CD4-positive, alpha-beta T cell treated with Interleukin-15 for 4 hours (primary cell): ENCODE data around the gene NEO1.
A peak's percentile ranks its signal among the peaks of the same experiment; 100 is the strongest.
"Not testable (repeated sequence)": the region's sequence is repeated elsewhere in the genome, so short reads cannot be mapped to it uniquely, and the experiment has no call there.

Source experiments
- DNase-seq: peaks from one replicate; pipeline ENCODE4 v3.0.0-alpha.2; 2020; ENCODE audit warnings: low spot score

The NEO1 gene

GRCh38 chr15:73210630-73211029 is 158.4 kb downstream of the NEO1 start:
- DNase-seq: no peak

GRCh38 chr15:73212424-73212823 is 160.2 kb downstream of the NEO1 start:
- DNase-seq: no peak

DNA sequence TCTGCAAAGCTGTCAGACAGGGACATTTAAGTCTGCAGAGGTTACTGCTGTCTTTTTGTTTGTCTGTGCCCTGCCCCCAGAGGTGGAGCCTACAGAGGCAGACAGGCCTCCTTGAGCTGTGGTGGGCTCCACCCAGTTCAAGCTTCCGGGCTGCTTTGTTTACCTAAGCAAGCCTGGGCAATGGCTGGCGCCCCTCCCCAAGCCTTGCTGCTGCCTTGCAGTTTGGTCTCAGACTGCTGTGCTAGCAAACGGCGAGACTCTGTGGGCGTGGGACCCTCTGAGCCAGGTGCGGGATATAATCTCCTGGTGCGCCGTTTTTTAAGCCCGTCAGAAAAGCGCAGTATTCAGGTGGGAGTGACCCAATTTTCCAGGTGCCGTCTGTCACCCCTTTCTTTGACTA is 169.2 kb downstream of the NEO1 start:
- DNase-seq: not testable (repeated sequence)

DNA sequence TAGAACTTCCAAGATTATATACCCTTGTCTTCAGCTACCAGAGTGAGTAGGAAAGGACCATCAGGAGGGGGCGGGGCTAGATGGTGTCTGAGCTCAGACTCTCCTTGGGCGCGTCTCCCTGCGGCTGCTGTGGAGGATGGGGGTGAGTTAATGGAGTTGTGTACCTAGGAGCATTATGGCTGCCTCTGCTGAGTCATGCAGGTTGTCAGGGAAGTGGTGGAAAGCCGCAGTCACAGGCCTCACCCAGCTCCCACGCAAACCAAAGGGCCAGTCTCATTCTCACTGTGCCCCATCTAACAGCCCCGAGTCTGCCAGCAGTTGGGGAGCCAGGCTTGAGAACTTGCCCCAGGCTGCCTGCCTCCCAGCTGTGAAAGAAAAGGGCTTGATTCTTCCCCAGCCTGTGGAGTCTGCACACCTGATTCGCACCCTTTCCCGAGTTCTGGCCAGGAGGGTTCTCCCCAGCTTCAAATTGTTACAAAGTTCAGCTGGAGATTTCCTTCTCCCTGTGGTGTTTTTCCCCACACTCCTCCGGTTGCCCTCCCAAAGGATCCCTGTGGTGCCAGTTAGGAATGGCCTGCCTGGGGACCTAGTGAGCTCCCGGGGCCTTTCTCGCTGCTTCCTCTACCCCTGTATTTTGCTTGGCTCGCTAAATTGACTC is 173.2 kb downstream of the NEO1 start:
- DNase-seq: peak; percentile 33

DNA sequence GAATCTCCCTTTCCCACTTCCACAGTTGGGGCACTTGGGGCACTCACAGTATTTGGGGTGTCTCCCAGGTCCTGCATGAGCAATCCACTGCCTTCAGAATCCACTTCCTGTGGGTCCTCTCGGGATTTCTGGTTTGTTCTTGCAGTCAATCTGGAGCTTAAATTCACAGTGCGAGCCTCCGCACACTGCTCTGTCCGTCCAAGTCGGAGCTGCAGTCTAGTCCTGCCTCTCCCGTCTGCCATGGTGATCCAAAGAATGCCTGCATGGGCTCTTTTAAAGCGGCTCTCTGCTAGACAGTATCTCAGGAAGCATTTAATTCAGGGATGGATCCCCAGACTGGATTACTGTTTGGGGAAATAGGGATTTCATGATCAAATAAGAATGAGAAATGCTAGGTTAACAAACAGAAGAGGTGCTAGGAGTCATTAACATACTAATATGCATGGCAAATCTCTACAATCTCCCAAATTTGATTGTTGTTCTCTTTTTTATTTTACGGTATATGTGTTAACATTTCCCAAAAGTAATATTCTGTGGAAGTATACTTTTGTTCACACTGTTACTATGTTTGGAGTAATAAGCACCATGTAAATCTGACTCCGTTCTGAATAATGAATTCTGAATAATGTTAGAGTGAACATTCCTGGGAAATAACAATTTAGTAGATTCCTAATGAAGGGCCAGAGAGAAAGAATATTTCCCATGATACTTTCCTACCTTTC is 174.0 kb downstream of the NEO1 start:
- no peak for DNase-seq

- no peak for DNase-seq
These were observed 175.3 kb downstream of the NEO1 start for GRCh38 chr15:73227433-73228056.

- DNase-seq: no peak
These were observed 175.9 kb downstream of the NEO1 start for GRCh38 chr15:73228128-73228646.

DNA sequence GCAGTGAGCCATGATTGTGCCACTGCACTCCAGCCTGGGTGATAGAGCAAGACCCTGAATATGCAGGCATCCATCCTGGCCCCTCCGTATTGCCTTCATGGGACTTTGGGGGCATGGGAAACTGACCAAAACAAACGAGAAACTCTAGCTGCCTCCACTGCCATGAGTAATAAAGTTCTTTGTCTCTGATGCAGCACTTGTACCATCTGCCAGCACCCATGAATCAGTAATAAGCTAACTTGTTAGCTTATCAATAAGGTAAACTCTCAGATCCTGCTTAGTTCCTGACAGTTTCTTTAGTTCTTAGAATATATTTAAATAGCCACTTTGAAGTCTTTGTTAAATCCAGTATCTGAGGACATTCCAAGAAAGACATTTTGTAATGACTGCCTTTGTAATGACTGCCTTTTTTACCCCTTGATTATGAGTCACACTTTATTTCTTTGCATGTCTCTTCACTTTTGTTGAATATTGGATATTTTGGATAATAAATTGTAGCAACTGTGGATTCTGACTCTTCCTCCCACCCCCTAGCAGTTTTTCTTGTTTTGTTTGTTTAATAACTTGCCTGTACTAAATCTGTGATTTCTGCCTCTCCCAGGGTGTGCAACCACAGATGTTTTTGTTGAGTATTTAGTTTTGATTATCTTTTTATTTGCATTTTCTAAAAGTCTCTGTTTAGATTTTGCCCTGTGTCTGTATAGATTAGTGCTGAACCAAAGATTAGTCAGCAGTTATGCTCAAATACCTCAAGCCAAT is 179.6 kb downstream of the NEO1 start:
- no peak for DNase-seq

- no peak for DNase-seq
These were observed 180.5 kb downstream of the NEO1 start for GRCh38 chr15:73232776-73233175.

GRCh38 chr15:73233623-73234022 is 181.4 kb downstream of the NEO1 start:
- no peak for DNase-seq

GRCh38 chr15:73237910-73238309 is 185.6 kb downstream of the NEO1 start:
- no peak for DNase-seq

- no peak for DNase-seq
These were observed 187.4 kb downstream of the NEO1 start for GRCh38 chr15:73239564-73240215.

- peak; percentile 76 for DNase-seq
These were observed 188.7 kb downstream of the NEO1 start for GRCh38 chr15:73240866-73241499.

GRCh38 chr15:73244333-73244732 is 192.1 kb downstream of the NEO1 start:
- peak; percentile 17 for DNase-seq

DNA sequence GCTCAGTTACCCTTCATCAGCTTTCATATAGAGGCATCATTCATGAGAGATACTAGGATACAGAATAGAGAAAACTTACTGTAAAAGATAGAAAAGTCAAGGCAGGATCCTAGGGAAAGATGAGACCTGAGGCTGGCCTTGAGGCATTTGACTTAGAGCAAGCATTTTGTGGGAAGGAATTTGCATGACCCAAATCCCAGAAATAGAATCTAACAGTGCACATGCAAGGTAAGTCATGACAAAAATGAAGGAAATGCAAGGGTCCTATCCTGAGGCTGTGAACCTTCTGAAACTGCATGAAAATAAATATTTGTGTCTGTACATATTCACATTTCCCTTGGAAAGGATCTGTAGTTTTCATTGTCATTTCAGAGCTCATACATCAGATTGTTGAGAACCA is 194.2 kb downstream of the NEO1 start:
- no peak for DNase-seq

GRCh38 chr15:73246898-73247297 is 194.6 kb downstream of the NEO1 start:
- DNase-seq: no peak

DNA sequence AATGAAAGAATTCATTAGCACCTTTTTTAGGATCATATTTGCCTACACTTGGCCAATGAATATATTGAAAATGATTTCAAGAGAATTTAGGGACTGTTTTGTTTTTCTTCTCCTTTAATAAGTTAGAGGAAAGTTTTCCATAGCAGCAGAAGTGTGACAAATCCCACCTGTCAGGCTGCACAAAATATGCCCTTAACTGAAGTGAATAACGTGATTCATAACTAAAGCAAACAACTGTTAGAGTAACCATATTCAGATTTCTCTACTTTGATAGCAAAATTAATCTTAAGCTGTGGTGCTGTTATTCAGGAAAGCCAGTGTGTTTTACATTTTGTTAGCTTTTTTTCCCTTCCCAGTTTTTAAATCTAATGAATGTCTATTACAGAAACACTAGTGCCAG is 195.1 kb downstream of the NEO1 start:
- no peak for DNase-seq

DNA sequence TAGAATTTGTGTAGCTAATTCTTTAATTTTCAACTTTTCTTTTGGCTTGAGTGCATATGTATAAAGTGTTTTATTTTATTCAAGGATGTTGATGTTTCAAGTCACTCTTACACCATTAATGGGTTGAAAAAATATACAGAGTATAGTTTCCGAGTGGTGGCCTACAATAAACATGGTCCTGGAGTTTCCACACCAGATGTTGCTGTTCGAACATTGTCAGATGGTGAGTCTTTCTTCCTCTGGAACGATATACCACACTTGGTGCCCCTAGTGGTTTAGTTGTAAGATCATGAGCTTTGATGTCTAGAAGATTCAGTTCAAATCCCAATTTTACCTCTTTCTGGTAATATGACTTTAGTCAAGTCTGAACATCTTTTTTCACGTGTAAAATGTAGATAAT is 197.2 kb downstream of the NEO1 start:
- DNase-seq: no peak

- no peak for DNase-seq
These were observed 202.3 kb downstream of the NEO1 start for GRCh38 chr15:73254598-73254997.

DNA sequence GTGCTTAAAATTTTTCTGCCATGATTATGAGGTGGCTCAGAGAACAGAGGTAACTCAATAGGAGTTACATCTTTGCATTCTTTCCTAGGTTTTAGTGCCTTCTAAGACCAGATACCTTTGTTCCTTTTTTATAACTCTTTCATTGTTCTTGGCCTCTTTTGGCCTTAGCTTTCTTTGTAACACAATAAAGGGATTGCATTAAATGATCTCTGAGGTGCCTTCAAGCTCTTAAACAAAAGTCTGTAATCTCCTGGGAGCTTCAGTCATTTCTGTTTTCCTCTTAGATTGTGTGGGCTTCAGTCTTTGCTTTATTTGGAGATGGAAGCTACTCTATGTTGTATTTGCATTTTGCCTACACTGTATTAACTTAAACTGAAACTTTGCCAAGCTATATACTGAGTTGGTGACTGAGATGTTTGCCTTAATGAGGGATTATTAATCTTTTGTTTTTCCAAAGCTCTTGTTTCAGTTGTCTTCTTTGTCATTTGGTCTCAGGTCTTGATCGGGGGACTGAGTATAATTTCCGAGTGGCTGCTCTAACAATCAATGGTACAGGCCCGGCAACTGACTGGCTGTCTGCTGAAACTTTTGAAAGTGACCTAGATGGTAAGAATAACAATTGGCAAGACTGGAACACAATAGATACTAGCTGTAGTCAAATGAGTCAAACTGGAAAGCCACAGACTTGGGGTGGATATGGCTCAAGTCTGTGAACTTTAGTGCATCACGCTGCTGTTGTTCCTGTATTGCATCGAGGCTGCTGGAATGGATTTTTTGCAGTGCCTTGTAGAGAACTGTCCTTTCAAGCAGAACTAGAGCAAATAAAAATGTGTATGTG is 206.2 kb downstream of the NEO1 start:
- DNase-seq: no peak
